H9 (cell line): ENCODE results near the gene TRAF3IP1. TPM values are rescaled to one million over a fixed set of nuclear protein-coding genes. Genes with fewer than 3 reads are reported as not detected.

Experiments used
- DNase-seq: peaks from one replicate; pipeline ENCODE4 v3.0.0-alpha.2; 2017
- H2AFZ ChIP-seq: one replicate; pipeline ENCODE4 v1.6.1; 2013; ENCODE audit warnings: mild to moderate bottlenecking, low read length, control low read depth, moderate library complexity
- H2AK5ac ChIP-seq: 2 replicates; pipeline ENCODE4 v1.6.1; 2013; ENCODE audit warnings: low read length, control low read depth, mixed read lengths; ENCODE audit not compliant: insufficient read length
- H2BK120ac ChIP-seq: one replicate; pipeline ENCODE4 v1.6.1; 2013; ENCODE audit warnings: low read depth, mild to moderate bottlenecking, low read length, control low read depth, inconsistent platforms; ENCODE audit not compliant: poor library complexity, severe bottlenecking
- H2BK12ac ChIP-seq: 2 replicates; pipeline ENCODE4 v1.6.1; 2013; ENCODE audit warnings: low read length, control low read depth, mixed read lengths, low read depth; ENCODE audit not compliant: insufficient read length
- H2BK15ac ChIP-seq: 2 replicates; pipeline ENCODE4 v1.6.1; 2013; ENCODE audit warnings: low read depth, low read length, control low read depth
- H2BK20ac ChIP-seq: one replicate; pipeline ENCODE4 v1.6.1; 2013; ENCODE audit warnings: low read depth, mild to moderate bottlenecking, low read length, control low read depth, inconsistent platforms; ENCODE audit not compliant: poor library complexity, severe bottlenecking
- H2BK5ac ChIP-seq: 2 replicates; pipeline ENCODE4 v1.6.1; 2013; ENCODE audit warnings: low read length, control low read depth, mixed read lengths; ENCODE audit not compliant: insufficient read length
- H3K14ac ChIP-seq: 2 replicates; pipeline ENCODE4 v1.6.1; 2013; ENCODE audit warnings: low read length, control low read depth; ENCODE audit not compliant: insufficient read depth
- H3K18ac ChIP-seq: 2 replicates; pipeline ENCODE4 v1.6.1; 2013; ENCODE audit warnings: low read depth, mild to moderate bottlenecking, mixed read lengths, low read length, control low read depth; ENCODE audit not compliant: insufficient read length
- H3K23ac ChIP-seq: 2 replicates; pipeline ENCODE4 v1.6.1; 2013; ENCODE audit warnings: low read length, control low read depth, mixed read lengths, low read depth; ENCODE audit not compliant: insufficient read length
- H3K23me2 ChIP-seq: 2 replicates; pipeline ENCODE4 v1.6.1; 2013; ENCODE audit warnings: low read depth, mild to moderate bottlenecking, mixed read lengths, low read length, control low read depth; ENCODE audit not compliant: insufficient read length, poor library complexity, severe bottlenecking
- H3K27ac ChIP-seq: 2 replicates; pipeline ENCODE4 v1.5.1; 2013; ENCODE audit warnings: low read length, control low read depth, mixed read lengths, low read depth; ENCODE audit not compliant: insufficient read length
- H3K27me3 ChIP-seq: 2 replicates; pipeline ENCODE4 v1.6.1; 2013; ENCODE audit warnings: low read length, control low read depth, inconsistent platforms; ENCODE audit not compliant: insufficient read depth
- H3K4ac ChIP-seq: 2 replicates; pipeline ENCODE4 v1.6.1; 2013; ENCODE audit warnings: low read depth, mild to moderate bottlenecking, control low read depth, inconsistent platforms, low read length, moderate library complexity
- H3K4me1 ChIP-seq: 2 replicates; pipeline ENCODE4 v1.6.1; 2013; ENCODE audit warnings: low read length, control low read depth, inconsistent platforms; ENCODE audit not compliant: insufficient read depth
- H3K4me2 ChIP-seq: 2 replicates; pipeline ENCODE4 v1.6.1; 2013; ENCODE audit warnings: low read length, control low read depth, mixed read lengths; ENCODE audit not compliant: insufficient read length, insufficient read depth
- H3K56ac ChIP-seq: 2 replicates; pipeline ENCODE4 v1.6.1; 2013; ENCODE audit warnings: low read depth, mild to moderate bottlenecking, mixed read lengths, low read length, control low read depth; ENCODE audit not compliant: insufficient read length
- H3K79me1 ChIP-seq: 2 replicates; pipeline ENCODE4 v1.6.1; 2013; ENCODE audit warnings: low read depth, mild to moderate bottlenecking, moderate library complexity, low read length, control low read depth, inconsistent platforms; ENCODE audit not compliant: insufficient read depth, poor library complexity, severe bottlenecking
- H3K79me2 ChIP-seq: 2 replicates; pipeline ENCODE4 v1.6.1; 2013; ENCODE audit warnings: low read length, control low read depth, inconsistent platforms; ENCODE audit not compliant: insufficient read depth
- H3K9ac ChIP-seq: 2 replicates; pipeline ENCODE4 v1.6.1; 2013; ENCODE audit warnings: low read length, control low read depth, mixed read lengths; ENCODE audit not compliant: insufficient read length; ENCODE audit errors: extremely low read depth
- H3K9me3 ChIP-seq: one replicate; pipeline ENCODE4 v1.6.1; 2013; ENCODE audit warnings: low read depth, low read length, inconsistent platforms; ENCODE audit not compliant: control insufficient read depth
- H3T11ph ChIP-seq: one replicate; pipeline ENCODE4 v1.6.1; 2013; ENCODE audit warnings: mild to moderate bottlenecking, low read length, control low read depth, inconsistent platforms
- H4K20me1 ChIP-seq: one replicate; pipeline ENCODE4 v1.6.1; 2013; ENCODE audit not compliant: control insufficient read depth, insufficient read length, insufficient read depth
- H4K5ac ChIP-seq: 2 replicates; pipeline ENCODE4 v1.6.1; 2013; ENCODE audit warnings: low read depth, mild to moderate bottlenecking, mixed read lengths, low read length, control low read depth; ENCODE audit not compliant: insufficient read length
- H4K8ac ChIP-seq: replicated peaks from 2 replicates; pipeline ENCODE4 v1.6.1; 2013; ENCODE audit warnings: low read length, control low read depth, mixed read lengths, low read depth; ENCODE audit not compliant: insufficient read length
- H4K91ac ChIP-seq: 2 replicates; pipeline ENCODE4 v1.6.1; 2013; ENCODE audit warnings: low read depth, mild to moderate bottlenecking, moderate library complexity, mixed read lengths, low read length, control low read depth; ENCODE audit not compliant: insufficient read length
- H3K27ac Mint-ChIP-seq, 3 experiments: 2 replicates in 2 of 3; 3 replicates in 1 of 3; pipeline ENCODE4 v1.8.0; 2020 to 2021; ENCODE audit warnings: mixed read lengths in 3 of 3, mild to moderate bottlenecking in 1 of 3, moderate library complexity in 1 of 3
- H3K27me3 Mint-ChIP-seq: 2 replicates; pipeline ENCODE4 v1.8.0; 2021; ENCODE audit warnings: low read depth, mild to moderate bottlenecking, moderate library complexity, mixed read lengths
- H3K36me3 Mint-ChIP-seq, 3 experiments: 2 replicates in 2 of 3; 3 replicates in 1 of 3; pipeline ENCODE4 v1.8.0; 2020 to 2021; ENCODE audit warnings: low read depth in 3 of 3, mixed read lengths in 3 of 3; ENCODE audit not compliant: insufficient read depth in 1 of 3
- H3K4me1 Mint-ChIP-seq, 2 experiments: 2 replicates each; pipeline ENCODE4 v1.8.0; 2020; ENCODE audit warnings: mixed read lengths in 2 of 2
- H3K4me3 Mint-ChIP-seq, 2 experiments: 2 replicates in 1 of 2; 3 replicates in 1 of 2; pipeline ENCODE4 v1.8.0; 2020 to 2021; ENCODE audit warnings: mild to moderate bottlenecking in 2 of 2, mixed read lengths in 2 of 2, moderate library complexity in 1 of 2
- H3K9me3 Mint-ChIP-seq, 2 experiments: 2 replicates in 1 of 2; 3 replicates in 1 of 2; pipeline ENCODE4 v1.8.0; 2020; ENCODE audit warnings: mild to moderate bottlenecking in 2 of 2, mixed read lengths in 2 of 2, moderate library complexity in 1 of 2
- WGBS: extraction: QIAGEN DNeasy Blood & Tissue Kit; methylation state at CpG from one replicate; pipeline ENCODE4 v1.1.7; 2013; ENCODE audit warnings: missing lambda C conversion rate, low lambda C conversion rate, mixed read lengths; ENCODE audit not compliant: insufficient read length; ENCODE audit errors: extremely low coverage; 5-methylcytosine and 5-hydroxymethylcytosine counted together
- total RNA-seq: library from RNA; stranded (reverse); gene quantifications from 2 replicates; pipeline ENCODE4 v1.2.1, GENCODE V29; 2021
- TF ChIP-seq, protein P1 (sequence below): fragments of 200-600 bp; sonication (generic); conservative IDR thresholded peaks from 3 replicates; pipeline ENCODE4 v1.8.0; 2021; ENCODE audit warnings: antibody characterized with exemption, mild to moderate bottlenecking

TRAF3IP1 gene
- total RNA-seq, 1 experiment from 2014 or later, result 16.4 TPM

DNA sequence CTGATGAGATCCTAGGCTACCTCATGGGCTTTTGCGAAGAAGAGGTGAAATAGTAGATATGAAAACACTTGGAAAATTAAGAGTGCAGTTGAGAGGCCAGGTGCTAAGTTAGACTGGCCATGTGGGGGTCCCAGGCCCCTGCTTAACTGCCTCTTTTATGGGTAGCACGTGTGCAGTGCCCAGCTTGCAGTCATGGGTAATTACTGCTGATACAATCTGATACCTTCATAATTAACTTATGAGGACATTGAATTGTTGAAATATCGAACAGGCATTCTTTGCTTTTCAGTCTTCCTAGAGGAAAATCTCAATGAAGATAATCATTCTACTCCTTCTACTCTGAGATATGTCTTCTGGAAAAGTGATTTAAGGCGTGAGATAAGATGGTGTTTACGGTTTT, 11.6 kb downstream of the TRAF3IP1 start:
- Mint-ChIP-seq H3K27ac (no peak overlapping the region; a peak in 1 of 7 replicates), H3K36me3 (peaks cover 12 to 38% (median 29%) of the 10 kb centered on the region in 3 experiments), H3K4me1 (no peaks in the 10 kb centered on the region), H3K9me3 (peaks cover 0 to 3% of the 10 kb centered on the region in 2 experiments; a peak in 2 of 5 replicates), H3K4me3 (no peak overlapping the region), H3K27me3 (no peaks in the 10 kb centered on the region)
- Histone ChIP-seq H4K5ac (no peak overlapping the region), H4K8ac (no peak overlapping the region), H4K20me1 (no peaks in the 10 kb centered on the region), H3T11ph (no peak overlapping the region), H3K4ac (no peak overlapping the region), H3K56ac (no peak overlapping the region), H3K9me3 (no peaks in the 10 kb centered on the region), H2BK15ac (no peak overlapping the region), H3K14ac (no peak overlapping the region), H2AK5ac (no peak overlapping the region), H2BK120ac (no peak overlapping the region), H3K4me1 (no peaks in the 10 kb centered on the region), H2AFZ (no peak overlapping the region), H3K23me2 (no peaks in the 10 kb centered on the region), H3K4me2 (no peak overlapping the region), H3K79me2 (no peaks in the 10 kb centered on the region), H4K91ac (no peak overlapping the region), H3K9ac (no peak overlapping the region), H2BK20ac (no peak overlapping the region), H3K18ac (no peak overlapping the region), H2BK12ac (no peak overlapping the region), H3K27me3 (no peaks in the 10 kb centered on the region), H3K27ac (no peak overlapping the region), H3K79me1 (no peaks in the 10 kb centered on the region), H2BK5ac (no peak overlapping the region), H3K23ac (no peak overlapping the region)
- TF ChIP-seq, protein P1, sequence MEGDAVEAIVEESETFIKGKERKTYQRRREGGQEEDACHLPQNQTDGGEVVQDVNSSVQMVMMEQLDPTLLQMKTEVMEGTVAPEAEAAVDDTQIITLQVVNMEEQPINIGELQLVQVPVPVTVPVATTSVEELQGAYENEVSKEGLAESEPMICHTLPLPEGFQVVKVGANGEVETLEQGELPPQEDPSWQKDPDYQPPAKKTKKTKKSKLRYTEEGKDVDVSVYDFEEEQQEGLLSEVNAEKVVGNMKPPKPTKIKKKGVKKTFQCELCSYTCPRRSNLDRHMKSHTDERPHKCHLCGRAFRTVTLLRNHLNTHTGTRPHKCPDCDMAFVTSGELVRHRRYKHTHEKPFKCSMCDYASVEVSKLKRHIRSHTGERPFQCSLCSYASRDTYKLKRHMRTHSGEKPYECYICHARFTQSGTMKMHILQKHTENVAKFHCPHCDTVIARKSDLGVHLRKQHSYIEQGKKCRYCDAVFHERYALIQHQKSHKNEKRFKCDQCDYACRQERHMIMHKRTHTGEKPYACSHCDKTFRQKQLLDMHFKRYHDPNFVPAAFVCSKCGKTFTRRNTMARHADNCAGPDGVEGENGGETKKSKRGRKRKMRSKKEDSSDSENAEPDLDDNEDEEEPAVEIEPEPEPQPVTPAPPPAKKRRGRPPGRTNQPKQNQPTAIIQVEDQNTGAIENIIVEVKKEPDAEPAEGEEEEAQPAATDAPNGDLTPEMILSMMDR, result no peak
- no CpG with 5 or more reads among the region's 5 CpGs for WGBS
- no peak for DNase-seq
